Measurements from ENCODE around the gene HIPK1.

DNA sequence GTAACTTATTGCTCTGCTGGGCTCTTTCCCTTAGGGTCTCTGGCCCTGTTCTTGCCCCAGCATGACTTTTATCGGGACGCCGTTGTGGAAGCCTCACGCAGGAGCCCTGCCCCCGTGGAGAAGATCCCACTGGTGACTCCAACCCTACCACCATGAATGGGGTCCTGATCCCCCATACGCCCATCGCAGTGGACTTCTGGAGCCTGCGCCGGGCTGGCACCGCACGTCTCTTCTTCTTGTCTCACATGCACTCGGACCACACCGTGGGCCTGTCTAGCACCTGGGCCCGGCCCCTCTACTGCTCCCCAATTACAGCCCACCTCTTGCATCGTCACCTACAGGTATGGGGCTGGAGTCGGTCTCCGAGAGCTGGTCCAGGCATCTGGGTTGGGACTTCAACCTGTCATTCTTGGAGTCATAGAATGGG is 23.7 kb upstream of the HIPK1 start:
- TF ChIP-seq, protein P1, sequence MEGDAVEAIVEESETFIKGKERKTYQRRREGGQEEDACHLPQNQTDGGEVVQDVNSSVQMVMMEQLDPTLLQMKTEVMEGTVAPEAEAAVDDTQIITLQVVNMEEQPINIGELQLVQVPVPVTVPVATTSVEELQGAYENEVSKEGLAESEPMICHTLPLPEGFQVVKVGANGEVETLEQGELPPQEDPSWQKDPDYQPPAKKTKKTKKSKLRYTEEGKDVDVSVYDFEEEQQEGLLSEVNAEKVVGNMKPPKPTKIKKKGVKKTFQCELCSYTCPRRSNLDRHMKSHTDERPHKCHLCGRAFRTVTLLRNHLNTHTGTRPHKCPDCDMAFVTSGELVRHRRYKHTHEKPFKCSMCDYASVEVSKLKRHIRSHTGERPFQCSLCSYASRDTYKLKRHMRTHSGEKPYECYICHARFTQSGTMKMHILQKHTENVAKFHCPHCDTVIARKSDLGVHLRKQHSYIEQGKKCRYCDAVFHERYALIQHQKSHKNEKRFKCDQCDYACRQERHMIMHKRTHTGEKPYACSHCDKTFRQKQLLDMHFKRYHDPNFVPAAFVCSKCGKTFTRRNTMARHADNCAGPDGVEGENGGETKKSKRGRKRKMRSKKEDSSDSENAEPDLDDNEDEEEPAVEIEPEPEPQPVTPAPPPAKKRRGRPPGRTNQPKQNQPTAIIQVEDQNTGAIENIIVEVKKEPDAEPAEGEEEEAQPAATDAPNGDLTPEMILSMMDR (IDR thresholded peaks at IDR 0.05): peak; percentile 21
- no peak for TF ChIP-seq ZFX (IDR thresholded peaks at IDR 0.05; ENCODE audit: borderline replicate concordance)

All from 22Rv1 (cell line).